NCI-H2171 treated with DMSO at 0.1 percent for 48 hours (cell line): ENCODE data around the gene PPP5C.
A peak's percentile ranks its signal among the peaks of the same experiment; 100 is the strongest.
"Not testable (repeated sequence)": the region's sequence is repeated elsewhere in the genome, so short reads cannot be mapped to it uniquely, and the experiment has no call there.

Experiments used
- DNase-seq: peaks from one replicate; lab custom pipeline; 2025; lab: John Stamatoyannopoulos, UW

Gene PPP5C, protein sequence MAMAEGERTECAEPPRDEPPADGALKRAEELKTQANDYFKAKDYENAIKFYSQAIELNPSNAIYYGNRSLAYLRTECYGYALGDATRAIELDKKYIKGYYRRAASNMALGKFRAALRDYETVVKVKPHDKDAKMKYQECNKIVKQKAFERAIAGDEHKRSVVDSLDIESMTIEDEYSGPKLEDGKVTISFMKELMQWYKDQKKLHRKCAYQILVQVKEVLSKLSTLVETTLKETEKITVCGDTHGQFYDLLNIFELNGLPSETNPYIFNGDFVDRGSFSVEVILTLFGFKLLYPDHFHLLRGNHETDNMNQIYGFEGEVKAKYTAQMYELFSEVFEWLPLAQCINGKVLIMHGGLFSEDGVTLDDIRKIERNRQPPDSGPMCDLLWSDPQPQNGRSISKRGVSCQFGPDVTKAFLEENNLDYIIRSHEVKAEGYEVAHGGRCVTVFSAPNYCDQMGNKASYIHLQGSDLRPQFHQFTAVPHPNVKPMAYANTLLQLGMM

DNA sequence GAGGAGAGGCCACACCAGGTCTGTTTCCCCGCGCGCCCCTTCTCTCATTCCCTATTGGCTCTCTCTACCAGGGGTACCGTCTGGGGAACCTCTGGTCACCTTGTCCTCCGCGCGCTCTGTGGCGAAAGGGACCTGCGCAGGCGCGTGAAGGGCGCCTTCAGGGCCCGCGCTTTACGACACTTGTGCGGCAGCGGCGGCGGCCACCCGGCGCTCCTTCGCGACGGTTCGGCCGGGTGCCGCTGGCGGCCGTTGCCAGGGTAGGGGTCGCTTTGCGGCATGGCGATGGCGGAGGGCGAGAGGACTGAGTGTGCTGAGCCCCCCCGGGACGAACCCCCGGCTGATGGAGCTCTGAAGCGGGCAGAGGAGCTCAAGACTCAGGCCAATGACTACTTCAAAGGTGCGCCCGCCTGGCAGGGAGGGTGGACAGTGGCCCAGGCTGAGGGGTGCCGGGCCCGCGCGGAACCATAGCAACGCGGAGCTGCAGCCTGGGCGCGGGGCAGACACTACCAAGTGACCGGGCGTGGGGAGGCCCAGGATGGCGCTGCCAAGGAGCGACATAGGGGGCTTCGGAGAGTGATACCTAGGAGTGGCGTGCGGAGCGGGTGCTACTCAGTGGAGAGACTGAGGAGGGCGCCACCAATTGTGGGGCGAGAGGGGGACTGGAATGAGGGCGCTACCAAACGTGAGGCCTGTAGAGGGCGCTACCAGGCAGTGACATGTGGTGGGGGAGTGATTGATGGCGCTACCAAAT lies at the start of gene PPP5C:
Gene PPP5C, plus strand, starts transcription at position 267 of the 751 bp plus-strand sequence. Its CDS starts 10 bp downstream, at position 277.
- DNase-seq, result peak; percentile 93

DNA sequence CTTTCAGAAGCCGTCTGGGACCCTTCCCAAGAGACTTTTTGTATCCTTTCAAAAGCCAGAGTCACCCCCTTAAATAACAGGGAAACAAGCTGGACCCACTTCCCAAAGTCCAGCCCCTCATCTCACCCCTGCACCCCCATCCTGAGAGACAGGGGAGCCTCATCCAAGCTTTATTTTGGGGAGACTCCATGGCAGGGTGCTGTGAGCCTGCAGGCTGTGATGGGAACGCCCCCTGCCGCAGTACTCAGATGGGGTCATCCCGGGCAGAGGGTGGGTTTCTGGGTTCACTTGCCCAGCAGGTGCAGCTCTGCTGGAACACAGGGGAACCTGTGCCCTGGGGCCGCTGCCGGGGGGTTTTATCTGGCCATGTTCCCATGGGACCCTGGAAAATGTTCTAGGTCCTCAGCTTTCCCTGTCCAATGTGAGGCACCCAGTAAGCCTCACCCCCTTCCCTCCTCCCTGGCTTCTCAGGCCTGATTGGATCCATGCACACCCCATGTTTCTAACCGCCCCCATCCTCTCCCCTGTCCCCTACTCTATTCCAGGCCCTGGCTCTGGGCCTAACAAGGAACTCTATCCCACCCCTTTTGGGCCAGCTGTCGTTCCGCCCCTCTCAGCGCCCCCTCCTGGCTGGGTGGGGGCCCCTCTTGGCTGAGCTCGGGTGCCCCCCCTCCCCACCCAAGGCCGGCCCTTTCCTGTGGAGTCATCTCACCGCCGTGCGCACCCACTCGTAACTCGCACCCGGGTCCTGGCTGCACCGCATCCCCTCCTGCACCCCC lies 49.0 kb upstream of the PPP5C start:
- DNase-seq, result peak; percentile 36

GRCh38 chr19:46298479-46299003 lies 48.3 kb upstream of the PPP5C start:
- DNase-seq, result no peak

DNA sequence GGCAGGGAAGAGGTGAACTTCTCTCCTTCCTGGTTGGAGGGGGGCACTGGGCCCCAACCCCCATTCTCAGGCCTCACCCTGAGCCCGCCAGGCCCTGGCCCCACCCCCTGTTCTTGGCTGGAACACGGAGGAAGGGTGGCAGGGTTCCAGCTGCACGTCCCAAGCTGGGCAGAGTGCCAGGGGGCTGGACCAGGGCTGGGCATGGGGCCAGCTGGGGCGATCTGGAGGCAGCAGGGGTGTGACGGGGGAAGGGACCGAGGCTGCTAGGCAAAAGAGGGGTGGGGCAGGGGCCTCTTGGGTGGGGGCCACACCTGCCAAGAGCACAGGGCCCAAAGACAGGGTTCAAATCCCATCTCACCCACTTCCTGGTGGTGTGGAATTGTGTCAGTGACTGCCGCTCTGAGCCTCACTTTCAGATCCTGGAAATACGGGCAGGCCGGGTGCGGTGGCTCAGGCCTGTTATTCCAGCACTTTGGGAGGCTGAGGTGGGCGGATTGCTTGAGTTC lies 47.8 kb upstream of the PPP5C start:
- peak; percentile 90 for DNase-seq

- peak; percentile 66 for DNase-seq
Observed at GRCh38 chr19:46299695-46300094, 47.2 kb upstream of the PPP5C start.

DNA sequence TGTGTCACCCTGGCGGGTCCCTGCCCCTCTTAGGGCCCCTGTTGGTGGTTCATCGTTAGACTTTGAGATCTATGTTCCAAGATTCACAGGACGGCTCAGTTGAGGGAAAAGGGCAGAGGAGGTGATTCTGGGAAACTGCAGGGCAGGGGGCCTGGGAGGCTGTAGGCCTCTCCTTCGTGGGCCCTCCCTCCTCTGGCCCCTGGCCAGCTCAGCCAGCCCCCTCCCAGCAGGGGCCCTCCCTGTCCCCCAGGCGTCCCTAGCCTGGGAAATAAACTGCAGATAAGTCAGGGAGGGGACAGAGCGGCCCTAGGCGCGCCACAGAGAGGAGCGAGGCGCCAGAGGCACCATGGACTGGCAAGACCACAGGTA lies 43.6 kb upstream of the PPP5C start:
- no peak for DNase-seq

DNA sequence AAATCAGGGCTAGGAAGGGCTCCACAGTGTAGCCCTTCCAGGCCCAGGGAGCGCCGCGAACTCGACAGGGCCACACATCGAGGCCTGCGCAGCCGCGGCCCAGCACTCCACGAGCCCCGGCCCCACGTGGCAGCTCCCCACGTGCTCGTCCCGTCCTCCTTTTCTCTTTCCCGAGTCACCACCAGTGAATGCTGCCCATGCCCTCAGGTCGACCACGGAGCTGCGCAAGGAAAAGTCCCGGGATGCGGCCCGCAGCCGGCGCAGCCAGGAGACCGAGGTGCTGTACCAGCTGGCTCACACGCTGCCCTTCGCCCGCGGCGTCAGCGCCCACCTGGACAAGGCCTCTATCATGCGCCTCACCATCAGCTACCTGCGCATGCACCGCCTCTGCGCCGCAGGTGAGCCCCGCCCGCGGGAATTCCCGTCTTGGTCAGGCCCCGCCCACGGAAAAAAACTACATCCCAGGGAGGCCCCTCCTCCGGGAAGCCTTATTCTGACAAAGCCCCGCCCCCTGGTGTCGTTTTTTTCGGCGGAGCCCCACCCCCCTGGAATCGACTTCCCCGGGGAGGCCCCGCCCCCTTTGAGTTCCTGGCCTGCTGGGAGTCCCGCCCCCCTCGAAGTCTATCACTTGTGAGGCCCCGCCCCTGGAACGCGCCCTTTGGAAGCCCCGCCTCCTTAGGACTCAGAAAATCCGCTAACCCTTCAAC lies 43.0 kb upstream of the PPP5C start:
- no peak for DNase-seq

DNA sequence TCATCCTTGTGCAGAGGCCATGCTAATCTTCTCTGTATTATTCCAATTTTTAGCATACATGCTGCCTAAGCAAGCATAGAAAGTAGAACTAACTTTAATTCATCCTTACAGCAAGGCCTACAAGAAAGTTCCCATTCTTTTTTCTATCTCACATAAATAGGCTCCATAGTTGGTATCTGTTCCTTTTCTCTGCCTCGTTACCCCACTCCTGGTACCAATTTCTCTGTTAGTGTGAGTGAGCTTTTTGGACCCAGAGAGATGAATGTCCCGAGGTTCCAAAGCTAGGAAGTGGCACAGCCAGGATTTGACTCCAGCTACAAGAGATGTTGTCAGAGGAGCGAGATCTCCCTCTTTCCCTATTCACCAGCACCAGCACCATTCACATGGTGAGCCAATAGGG lies 40.4 kb upstream of the PPP5C start:
- DNase-seq, result no peak

DNA sequence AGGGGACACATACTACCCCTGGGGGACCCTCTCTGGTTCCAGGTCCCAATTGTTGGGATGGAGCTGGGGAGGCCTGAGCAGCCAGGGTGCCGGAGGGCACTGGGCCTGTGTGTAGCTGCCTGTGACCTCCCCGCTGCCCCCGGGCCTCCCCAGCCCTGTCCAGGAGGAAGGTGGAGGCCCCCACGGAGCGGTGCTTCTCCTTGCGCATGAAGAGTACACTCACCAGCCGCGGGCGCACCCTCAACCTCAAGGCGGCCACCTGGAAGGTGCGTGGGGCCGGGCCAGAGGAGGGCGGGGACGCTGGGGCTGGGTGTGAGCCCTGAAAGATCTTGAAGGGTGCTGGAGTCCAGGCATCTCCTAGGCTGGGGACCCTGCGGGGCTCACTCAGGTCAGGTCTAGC lies 38.4 kb upstream of the PPP5C start:
- DNase-seq, result no peak

DNA sequence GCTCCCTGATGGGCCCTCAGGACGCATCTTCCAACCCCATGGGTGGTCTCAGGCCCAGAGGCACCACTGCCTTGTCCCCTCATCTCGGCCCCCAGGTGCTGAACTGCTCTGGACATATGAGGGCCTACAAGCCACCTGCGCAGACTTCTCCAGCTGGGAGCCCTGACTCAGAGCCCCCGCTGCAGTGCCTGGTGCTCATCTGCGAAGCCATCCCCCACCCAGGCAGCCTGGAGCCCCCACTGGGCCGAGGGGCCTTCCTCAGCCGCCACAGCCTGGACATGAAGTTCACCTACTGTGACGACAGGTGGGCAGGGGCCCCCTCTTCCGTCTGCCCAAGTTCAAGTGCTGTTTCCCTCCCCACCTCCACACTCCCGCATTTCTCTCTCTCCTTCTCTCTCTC lies 37.8 kb upstream of the PPP5C start:
- DNase-seq, result no peak

DNA sequence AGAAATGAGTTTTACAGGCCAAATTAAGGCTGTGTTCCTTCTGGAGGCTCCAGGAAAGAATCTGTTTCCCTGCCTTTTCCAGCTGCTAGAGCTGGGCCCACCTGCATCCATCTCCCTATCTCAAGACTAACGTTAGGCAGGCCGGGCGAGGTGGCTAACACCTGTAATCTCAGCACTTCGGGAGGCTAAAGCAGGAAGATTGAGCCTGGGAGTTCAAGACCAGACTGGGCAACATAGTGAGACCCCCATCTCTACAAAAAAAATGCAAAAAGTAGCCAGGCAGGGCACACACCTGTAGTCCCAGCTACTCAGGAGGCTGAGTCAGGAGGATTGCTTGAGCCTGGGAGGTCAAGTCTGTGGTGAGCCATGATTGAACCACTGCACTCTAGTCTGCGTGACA lies 35.4 kb upstream of the PPP5C start:
- DNase-seq, result no peak

DNA sequence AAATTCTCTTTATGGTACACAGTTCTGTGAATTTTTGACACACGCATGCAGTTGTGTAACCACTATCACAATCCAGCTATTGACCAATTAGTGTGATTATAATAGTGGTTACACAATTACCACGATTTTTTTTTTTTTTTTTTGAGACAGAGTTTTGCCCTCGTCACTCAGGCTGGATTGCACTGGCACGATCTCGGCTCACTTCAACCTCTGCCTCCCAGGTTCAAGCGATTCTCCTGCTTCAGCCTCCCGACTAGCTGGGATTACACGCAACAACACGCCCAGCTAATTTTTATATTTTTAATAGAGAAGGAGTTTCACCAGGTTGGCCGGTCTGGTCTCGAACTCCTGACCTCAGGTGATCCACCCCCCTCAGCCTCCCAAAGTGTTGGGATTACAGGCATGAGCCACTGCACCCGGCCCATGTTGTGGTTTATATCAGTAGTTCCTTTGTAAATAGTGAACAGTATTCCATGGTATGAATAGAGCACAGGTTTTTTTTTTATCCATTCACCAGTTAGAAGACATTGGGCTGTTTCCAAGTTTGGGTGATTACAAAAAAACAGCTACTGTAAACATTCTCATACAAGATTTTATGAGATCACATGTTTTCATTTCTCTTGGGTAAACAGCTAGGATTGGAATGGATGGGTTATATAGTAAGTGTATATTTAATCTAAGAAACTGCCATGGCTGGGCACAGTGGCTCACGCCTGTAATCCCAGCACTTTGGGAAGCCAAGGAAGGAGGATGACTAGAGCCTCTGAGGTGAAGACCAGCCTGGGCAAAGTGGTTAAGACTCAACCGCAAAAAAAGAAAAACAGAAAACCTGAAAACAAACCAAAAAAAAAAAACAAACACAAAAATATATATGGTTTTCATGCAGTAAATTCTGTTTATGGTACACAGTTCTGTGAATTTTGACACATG lies 33.1 kb upstream of the PPP5C start:
- DNase-seq, result not testable (repeated sequence)

- DNase-seq, result no peak
Observed at GRCh38 chr19:46317339-46317738, 29.5 kb upstream of the PPP5C start.

DNA sequence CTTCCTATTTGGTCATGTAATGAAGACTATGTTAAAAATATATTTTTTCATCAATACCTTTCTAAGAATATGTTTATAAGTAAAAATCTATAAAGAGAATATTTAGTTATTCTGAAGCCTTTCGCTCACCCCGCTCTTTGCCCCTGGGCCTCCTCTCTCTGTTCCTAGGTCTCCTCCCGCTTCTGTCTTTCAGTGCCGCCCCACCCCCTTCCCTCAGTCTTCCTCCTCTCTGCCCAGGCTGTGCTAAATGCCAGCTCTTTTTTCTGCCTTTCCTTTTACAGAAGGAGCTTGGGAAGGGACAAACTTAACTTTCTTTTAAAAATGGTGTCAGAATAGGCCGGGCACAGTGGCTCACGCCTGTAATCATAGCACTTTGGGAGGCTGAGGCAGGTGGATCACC lies 27.3 kb upstream of the PPP5C start:
- no peak for DNase-seq

- no peak for DNase-seq
Observed at GRCh38 chr19:46320559-46320958, 26.3 kb upstream of the PPP5C start.

DNA sequence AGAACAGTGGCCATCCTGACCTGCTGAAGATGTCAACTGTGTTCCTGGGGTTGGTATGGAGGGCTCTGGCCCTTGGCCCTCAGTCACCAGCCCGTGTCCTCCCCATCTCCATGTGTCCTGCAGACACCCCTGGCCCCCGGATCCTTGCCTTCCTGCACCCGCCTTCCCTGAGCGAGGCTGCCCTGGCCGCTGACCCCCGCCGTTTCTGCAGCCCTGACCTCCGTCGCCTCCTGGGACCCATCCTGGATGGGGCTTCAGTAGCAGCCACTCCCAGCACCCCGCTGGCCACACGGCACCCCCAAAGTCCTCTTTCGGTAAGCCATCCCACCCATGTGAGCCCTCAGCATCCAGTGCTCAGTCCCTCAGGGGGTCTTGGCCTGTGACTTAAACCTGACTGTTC lies 25.2 kb upstream of the PPP5C start:
- no peak for DNase-seq

- DNase-seq, result not testable (repeated sequence)
Observed at GRCh38 chr19:46323227-46323626, 23.7 kb upstream of the PPP5C start.

DNA sequence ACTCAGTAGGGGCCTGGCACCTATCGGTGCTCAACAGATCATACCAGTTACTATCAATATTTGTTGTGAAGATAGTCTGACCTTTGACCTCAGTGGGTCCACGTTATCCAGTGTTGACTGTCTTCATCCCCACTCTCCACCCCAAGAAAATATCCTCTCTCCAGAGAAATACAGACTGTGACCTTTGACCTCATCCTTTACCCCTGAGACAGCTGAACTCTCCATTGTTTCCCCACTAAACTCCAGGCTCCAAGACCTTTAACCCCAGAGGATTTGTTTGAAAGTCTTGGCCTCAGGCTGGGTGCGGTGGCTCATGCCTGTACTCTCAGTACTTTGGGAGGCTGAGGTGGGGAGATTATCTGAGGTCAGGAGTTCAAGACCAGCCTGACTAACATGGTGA lies 22.6 kb upstream of the PPP5C start:
- DNase-seq, result no peak

- DNase-seq, result no peak
Observed at GRCh38 chr19:46326608-46327007, 20.3 kb upstream of the PPP5C start.

- DNase-seq, result no peak
Observed at GRCh38 chr19:46328079-46328478, 18.8 kb upstream of the PPP5C start.
